GM18519 (cell line): Measurements from ENCODE around the gene C12orf57.

Experiments used
- ATAC-seq: cut with Tn5 transposase; IDR thresholded peaks from one replicate; pipeline ENCODE4 v1.9.1; 2021; ENCODE audit warnings: mild to moderate bottlenecking, moderate library complexity; ENCODE audit not compliant: unreplicated experiment, low FRiP score

C12orf57 gene

GRCh38 chr12:6962285-6963015 lies 18.6 kb downstream of the C12orf57 start:
- ATAC-seq: no peak

GRCh38 chr12:6963016-6963731 lies 19.4 kb downstream of the C12orf57 start:
- ATAC-seq: no peak

GRCh38 chr12:6963791-6964413 lies 20.1 kb downstream of the C12orf57 start:
- ATAC-seq: no peak

GRCh38 chr12:6964605-6965025 lies 20.8 kb downstream of the C12orf57 start:
- ATAC-seq: no peak

- no peak for ATAC-seq
Observed at GRCh38 chr12:6965026-6965661, 21.3 kb downstream of the C12orf57 start.

- ATAC-seq: no peak
Observed at GRCh38 chr12:6965714-6966113, 21.9 kb downstream of the C12orf57 start.

GRCh38 chr12:6966351-6966750 lies 22.5 kb downstream of the C12orf57 start:
- no peak for ATAC-seq

- no peak for ATAC-seq
Observed at GRCh38 chr12:6967651-6968100, 23.9 kb downstream of the C12orf57 start.

- ATAC-seq: no peak
Observed at GRCh38 chr12:6968426-6968825, 24.6 kb downstream of the C12orf57 start.

GRCh38 chr12:6970096-6970527 lies 26.3 kb downstream of the C12orf57 start:
- ATAC-seq: peak; percentile 20

- ATAC-seq: no peak
Observed at GRCh38 chr12:6974180-6974579, 30.4 kb downstream of the C12orf57 start.

- no peak for ATAC-seq
Observed at GRCh38 chr12:6975297-6976032, 31.6 kb downstream of the C12orf57 start.

GRCh38 chr12:6977653-6978052 lies 33.8 kb downstream of the C12orf57 start:
- ATAC-seq: no peak

- no peak for ATAC-seq
Observed at GRCh38 chr12:6978188-6978587, 34.4 kb downstream of the C12orf57 start.

GRCh38 chr12:6978611-6979011 lies 34.8 kb downstream of the C12orf57 start:
- no peak for ATAC-seq

- ATAC-seq: no peak
Observed at GRCh38 chr12:6979021-6979420, 35.2 kb downstream of the C12orf57 start.

GRCh38 chr12:6979453-6979852 lies 35.6 kb downstream of the C12orf57 start:
- ATAC-seq: no peak

- no peak for ATAC-seq
Observed at GRCh38 chr12:6980075-6980474, 36.3 kb downstream of the C12orf57 start.

- no peak for ATAC-seq
Observed at GRCh38 chr12:6980740-6981139, 36.9 kb downstream of the C12orf57 start.
